ENCODE results near the gene NELFB.

DNA sequence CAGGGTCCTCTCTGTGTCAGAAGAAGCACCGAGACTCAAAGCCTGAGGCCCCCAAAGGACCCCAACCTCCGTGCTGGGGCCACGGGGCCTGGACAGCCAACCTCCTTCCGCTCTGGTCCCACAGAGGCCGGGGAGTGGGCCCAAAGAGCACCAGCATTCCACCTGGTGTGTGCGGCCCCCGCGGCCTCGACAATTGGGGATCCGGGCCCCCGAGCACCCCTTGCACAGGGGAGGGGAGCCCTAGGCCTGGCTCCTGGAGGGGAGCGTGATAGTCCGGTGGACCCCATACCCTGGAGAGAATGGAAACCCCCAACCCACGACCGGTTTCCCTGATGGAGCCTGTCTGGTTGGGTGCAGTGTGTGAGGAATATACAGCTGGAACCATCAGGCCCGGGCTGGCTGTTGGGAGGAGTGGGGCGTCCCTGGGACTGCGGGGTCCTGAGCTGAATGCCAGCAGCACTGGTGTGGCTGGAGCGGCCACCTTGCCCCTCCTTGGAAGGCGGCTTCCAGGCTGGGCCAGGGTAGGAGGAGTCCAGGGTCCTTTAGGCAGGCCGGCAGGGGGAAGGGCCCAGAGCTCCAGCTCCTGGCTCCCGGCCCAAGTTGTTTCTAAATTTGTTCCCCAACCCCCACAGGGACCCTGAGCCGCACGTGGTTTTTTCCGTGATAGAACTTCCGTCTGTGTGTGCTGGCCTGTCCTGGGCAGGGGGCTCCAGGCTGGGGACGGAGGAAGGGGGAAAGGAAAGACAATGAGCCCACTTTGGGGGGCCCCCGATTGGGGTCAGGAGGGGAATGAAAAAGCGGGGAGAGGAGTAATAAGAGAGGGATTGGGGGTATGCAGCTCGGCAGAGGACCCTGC is 21.6 kb downstream of the NELFB start:
- TF ChIP-seq, protein P1, sequence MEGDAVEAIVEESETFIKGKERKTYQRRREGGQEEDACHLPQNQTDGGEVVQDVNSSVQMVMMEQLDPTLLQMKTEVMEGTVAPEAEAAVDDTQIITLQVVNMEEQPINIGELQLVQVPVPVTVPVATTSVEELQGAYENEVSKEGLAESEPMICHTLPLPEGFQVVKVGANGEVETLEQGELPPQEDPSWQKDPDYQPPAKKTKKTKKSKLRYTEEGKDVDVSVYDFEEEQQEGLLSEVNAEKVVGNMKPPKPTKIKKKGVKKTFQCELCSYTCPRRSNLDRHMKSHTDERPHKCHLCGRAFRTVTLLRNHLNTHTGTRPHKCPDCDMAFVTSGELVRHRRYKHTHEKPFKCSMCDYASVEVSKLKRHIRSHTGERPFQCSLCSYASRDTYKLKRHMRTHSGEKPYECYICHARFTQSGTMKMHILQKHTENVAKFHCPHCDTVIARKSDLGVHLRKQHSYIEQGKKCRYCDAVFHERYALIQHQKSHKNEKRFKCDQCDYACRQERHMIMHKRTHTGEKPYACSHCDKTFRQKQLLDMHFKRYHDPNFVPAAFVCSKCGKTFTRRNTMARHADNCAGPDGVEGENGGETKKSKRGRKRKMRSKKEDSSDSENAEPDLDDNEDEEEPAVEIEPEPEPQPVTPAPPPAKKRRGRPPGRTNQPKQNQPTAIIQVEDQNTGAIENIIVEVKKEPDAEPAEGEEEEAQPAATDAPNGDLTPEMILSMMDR (IDR thresholded peaks at IDR 0.05), result no peak
- TF ChIP-seq POLR2A (IDR thresholded peaks at IDR 0.05), result no peak

Measured in thyroid gland (tissue), 4 donors.